WERI-Rb-1 (cell line): ENCODE results near the gene TNKS1BP1.
"Not testable (repeated sequence)": the region's sequence is repeated elsewhere in the genome, so short reads cannot be mapped to it uniquely, and the experiment has no call there.

Source experiments
- DNase-seq: peaks from one replicate; pipeline ENCODE4 v3.0.0-alpha.2; 2020
- H3K27ac ChIP-seq: fragments of 250-450 bp; sonication (Bioruptor Pico); 2 replicates; pipeline ENCODE4 v1.5.1; 2020; ENCODE audit warnings: mild to moderate bottlenecking, moderate library complexity
- H3K27me3 ChIP-seq: fragments of 250-450 bp; sonication (Bioruptor Pico); 2 replicates; pipeline ENCODE4 v1.5.1; 2021; ENCODE audit warnings: mild to moderate bottlenecking, low read depth, moderate library complexity; ENCODE audit not compliant: insufficient read depth, severe bottlenecking
- H3K36me3 ChIP-seq: fragments of 250-450 bp; sonication (Bioruptor Pico); 2 replicates; pipeline ENCODE4 v1.5.1; 2020; ENCODE audit warnings: mild to moderate bottlenecking, moderate library complexity
- H3K4me3 ChIP-seq: 2 replicates; pipeline ENCODE4 v1.5.1; 2011; ENCODE audit warnings: low read depth, mild to moderate bottlenecking, control low read depth, low read length
- H3K9me3 ChIP-seq: fragments of 250-450 bp; sonication (Bioruptor Pico); 2 replicates; pipeline ENCODE4 v1.5.1; 2021; ENCODE audit warnings: mild to moderate bottlenecking, moderate library complexity; ENCODE audit not compliant: severe bottlenecking
- TF ChIP-seq, protein P1 (sequence below): IDR thresholded peaks from 2 replicates; pipeline ENCODE4 v1.5.1; 2011; ENCODE audit warnings: low read depth, mild to moderate bottlenecking, control low read depth, inconsistent platforms, low read length

Gene TNKS1BP1

DNA sequence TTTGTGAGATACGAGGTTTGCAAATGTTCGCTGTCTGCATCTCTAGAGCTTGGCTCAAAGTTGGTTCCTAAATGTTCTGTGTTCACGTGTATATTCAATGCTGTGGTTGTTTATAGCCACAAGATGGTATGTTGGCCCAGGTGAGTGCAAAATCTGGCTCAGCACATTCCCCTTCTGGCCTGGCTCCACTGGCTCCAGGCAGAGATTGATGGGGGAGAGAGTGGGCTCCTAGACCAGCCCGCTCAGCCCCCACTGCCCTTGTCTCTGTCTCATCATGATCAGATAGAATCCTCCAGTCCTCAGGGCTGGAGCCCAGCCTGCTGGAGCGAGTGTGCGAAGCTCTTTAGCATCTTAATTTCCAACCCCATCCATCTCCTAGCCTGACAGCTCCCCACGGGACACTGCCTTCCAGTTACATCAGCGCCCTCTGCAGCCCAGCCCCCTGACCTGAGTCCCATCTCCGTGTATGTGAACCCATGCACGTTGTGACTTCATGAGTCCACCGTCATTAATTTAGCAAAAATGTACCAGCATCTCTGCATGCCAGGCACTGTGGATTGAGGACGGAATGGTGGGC lies 15.4 kb upstream of the TNKS1BP1 start:
- TF ChIP-seq, protein P1, sequence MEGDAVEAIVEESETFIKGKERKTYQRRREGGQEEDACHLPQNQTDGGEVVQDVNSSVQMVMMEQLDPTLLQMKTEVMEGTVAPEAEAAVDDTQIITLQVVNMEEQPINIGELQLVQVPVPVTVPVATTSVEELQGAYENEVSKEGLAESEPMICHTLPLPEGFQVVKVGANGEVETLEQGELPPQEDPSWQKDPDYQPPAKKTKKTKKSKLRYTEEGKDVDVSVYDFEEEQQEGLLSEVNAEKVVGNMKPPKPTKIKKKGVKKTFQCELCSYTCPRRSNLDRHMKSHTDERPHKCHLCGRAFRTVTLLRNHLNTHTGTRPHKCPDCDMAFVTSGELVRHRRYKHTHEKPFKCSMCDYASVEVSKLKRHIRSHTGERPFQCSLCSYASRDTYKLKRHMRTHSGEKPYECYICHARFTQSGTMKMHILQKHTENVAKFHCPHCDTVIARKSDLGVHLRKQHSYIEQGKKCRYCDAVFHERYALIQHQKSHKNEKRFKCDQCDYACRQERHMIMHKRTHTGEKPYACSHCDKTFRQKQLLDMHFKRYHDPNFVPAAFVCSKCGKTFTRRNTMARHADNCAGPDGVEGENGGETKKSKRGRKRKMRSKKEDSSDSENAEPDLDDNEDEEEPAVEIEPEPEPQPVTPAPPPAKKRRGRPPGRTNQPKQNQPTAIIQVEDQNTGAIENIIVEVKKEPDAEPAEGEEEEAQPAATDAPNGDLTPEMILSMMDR, result peak; percentile 78
- H3K27me3 ChIP-seq, result no peaks in the 10 kb centered on the region
- H3K36me3 ChIP-seq, result peaks cover 4% of the 10 kb centered on the region
- H3K27ac ChIP-seq, result no peak overlapping the region
- no peak overlapping the region for H3K4me3 ChIP-seq
- peak; percentile 92 for DNase-seq
- no peaks in the 10 kb centered on the region for H3K9me3 ChIP-seq

DNA sequence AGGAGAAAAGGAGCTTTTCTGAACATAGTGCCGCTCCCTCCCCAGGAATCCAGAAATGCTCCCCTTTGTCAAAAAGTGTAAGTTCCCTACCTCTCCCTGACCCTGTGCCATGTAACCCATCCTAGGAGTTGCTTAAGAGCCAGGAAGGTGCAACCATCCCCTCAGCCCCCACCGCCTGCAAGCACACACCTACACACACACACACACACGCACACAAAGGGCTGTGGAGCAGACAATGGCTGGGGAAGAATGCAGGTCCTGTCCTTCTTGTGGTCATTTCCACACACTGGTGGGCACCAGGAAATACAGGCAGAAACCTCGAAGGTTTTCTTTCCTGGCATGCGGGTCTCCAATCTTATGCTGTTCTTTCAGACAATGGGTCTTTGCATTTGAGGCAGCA lies 14.6 kb upstream of the TNKS1BP1 start:
- no peak overlapping the region for H3K4me3 ChIP-seq
- H3K27ac ChIP-seq, result no peak overlapping the region
- H3K9me3 ChIP-seq, result no peaks in the 10 kb centered on the region
- TF ChIP-seq, protein P1, result no peak
- peaks cover 11% of the 10 kb centered on the region for H3K36me3 ChIP-seq
- H3K27me3 ChIP-seq, result no peaks in the 10 kb centered on the region
- DNase-seq, result no peak

DNA sequence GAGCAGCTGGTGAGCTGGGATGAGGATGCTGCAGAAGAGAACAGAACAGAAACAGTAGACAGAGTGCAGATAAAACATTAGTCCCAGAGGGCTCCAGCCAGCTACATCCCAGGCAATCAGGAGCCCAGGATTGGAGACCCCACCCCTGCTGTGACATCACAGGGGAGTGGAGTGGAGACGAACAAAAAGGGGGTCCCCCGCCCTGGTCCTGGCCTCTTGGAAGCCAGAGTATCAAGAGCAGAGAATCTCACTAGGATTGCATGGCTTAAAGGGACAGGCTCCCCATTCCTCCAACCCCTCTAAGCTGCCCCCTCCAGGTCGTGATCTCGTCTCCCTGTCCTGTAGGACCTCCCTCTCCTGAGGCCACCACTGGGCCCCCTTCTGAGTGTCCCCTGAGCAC lies 13.4 kb upstream of the TNKS1BP1 start, which contains the start of gene P2RX3:
P2RX3 (plus strand) TSS at position 211 of the 400 bp plus-strand sequence. CDS start 199 bp downstream, outside the sequence.
- Histone ChIP-seq H3K36me3 (peaks cover 22% of the 10 kb centered on the region), H3K27me3 (no peaks in the 10 kb centered on the region), H3K9me3 (no peaks in the 10 kb centered on the region), H3K4me3 (no peak within 1 kb of the TSS), H3K27ac (no peak within 1 kb of the TSS)
- TF ChIP-seq, protein P1, result no peak
- DNase-seq, result no peak

DNA sequence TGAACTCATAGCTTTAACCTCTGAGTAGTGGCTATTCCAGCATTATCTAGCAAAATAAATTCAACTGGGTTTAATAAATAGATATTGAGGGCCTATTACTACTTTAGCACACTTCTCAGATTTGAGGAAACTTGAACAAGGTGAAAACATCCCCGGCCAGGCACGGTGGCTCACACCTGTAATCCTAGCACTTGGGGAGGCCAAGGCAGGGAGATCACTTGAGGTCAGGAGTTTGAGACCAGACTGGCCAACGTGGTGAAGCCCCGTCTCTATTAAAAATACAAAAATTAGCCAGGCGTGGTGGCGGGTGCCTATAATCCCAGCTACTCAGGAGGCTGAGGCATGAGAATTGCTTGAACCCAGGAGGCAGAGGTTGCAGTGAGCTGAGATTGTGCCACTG lies 12.1 kb upstream of the TNKS1BP1 start:
- H3K27me3 ChIP-seq, DNase-seq, H3K4me3 ChIP-seq, H3K27ac ChIP-seq, H3K9me3 ChIP-seq: not testable (repeated sequence)
- H3K36me3 ChIP-seq, result peaks cover 35% of the 10 kb centered on the region

DNA sequence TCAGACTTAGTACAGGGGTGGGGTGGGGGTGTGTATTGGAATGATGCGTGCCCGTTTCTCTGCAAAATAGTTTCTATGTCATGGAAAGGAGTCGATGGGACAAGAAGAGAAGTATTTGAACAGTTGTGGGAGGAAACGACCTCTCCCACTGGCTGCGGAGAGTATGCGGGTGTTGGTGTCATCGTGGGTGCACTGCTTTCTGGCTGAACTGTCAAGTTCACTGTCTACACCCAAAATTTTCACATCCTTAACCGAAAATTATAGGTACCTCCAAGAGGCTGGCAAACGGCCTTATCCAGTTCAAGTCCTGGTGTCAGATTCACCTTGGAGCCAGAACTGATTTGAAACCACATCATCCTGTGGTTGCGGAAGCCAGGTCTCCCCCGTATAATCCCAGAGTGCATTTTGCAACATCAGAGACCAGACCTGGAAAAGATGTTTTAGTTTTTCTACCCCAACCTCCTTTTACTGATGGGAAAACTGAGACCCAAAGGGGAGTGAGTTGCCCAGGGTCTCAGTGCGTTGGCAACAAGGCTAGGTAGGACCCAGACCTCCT lies 11.4 kb upstream of the TNKS1BP1 start:
- peak overlapping the region; percentile 94 for H3K27ac ChIP-seq
- no peak for DNase-seq

DNA sequence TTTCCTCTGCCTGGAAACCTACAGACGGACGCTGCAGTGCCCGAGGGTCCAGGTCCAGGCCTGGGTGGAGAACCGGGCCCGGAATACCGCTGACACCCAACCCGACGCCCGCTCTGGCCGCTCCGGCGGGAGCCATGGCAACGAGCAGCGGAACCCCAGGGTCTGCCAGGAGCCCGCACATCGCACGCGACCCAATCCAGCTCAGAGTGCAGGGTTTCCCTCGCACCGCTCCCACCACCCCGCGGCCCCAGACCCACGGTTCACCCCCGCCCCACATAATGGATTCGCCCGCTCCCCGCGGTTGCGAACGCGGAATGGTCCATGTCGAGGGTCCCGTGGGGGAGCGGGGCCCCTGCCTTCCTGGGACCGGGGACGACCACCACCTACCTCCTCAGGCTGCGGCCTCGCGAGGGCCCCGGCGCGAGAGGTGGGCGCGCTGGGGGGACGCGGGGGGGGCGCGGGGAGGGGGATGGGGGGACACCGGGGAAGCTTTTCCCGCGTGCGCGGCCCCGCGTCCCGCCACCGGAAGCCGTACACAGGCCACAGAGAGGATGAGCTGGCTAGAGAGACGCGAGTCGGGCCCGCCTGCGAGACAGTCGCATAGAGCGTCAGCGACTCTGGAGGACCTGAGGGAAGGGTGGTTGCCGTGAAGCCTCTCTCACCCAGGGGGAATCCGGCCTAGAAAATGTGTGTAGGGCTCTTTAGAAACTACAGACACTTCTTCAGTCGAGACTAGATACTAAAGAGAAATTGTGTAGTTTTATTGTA lies 10.8 kb upstream of the TNKS1BP1 start, which contains the start of gene SSRP1:
SSRP1 (minus strand) TSS at position 550 of the 768 bp plus-strand sequence. CDS start 771 bp downstream, outside the sequence.
- no peaks in the 10 kb centered on the region for H3K27me3 ChIP-seq
- DNase-seq, result peak; percentile 91
- peak within 1 kb of the TSS; percentile 94 for H3K27ac ChIP-seq
- peaks cover 49% of the 10 kb centered on the region for H3K36me3 ChIP-seq
- TF ChIP-seq, protein P1, result no peak
- H3K4me3 ChIP-seq, result peak within 1 kb of the TSS; percentile 92
- H3K9me3 ChIP-seq, result no peaks in the 10 kb centered on the region

More for the DNA sequence above, 11.4 kb upstream of the TNKS1BP1 start:
- Histone ChIP-seq H3K4me3 (peak overlapping the region; percentile 92), H3K27me3 (no peaks in the 10 kb centered on the region), H3K36me3 (peaks cover 42% of the 10 kb centered on the region), H3K9me3 (no peaks in the 10 kb centered on the region)
- TF ChIP-seq, protein P1, result no peak
